ENCODE measurements around the gene CNIH1. TPM values are rescaled to one million over a fixed set of nuclear protein-coding genes. Genes with fewer than 3 reads are reported as not detected.
A peak's percentile ranks its signal among the peaks of the same experiment; 100 is the strongest.
"Not testable (repeated sequence)": the region's sequence is repeated elsewhere in the genome, so short reads cannot be mapped to it uniquely, and the experiment has no call there.

Gene CNIH1
- total and polyA plus RNA-seq, 2 experiments from 2014 or later: 87.2 to 87.3 TPM

DNA sequence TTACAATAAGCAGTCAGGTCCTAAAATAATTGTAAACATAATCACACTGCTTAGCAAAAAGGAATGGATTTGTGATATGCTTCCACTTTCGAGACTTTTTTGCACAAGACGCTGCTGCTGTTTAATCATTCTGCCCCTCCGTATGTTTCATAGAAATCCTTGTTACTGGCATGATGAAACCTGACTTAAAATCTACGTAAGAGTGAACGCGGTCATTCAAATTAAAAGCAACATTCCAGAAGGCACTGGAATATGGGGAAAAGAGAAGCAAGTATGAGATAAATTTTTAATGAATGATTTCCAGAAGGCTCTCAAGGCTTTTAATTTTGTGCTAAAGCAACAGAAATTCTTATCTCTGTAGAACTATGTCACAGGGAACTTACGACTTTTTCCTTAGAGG is 1.1 kb downstream of the CNIH1 start:
- Histone ChIP-seq H3K36me3 (no peaks in the 10 kb centered on the region), H3K4me1 (ENCODE audit: low read depth) (peaks cover 10% of the 10 kb centered on the region), H3K27ac (peak overlapping the region; percentile 95)

DNA sequence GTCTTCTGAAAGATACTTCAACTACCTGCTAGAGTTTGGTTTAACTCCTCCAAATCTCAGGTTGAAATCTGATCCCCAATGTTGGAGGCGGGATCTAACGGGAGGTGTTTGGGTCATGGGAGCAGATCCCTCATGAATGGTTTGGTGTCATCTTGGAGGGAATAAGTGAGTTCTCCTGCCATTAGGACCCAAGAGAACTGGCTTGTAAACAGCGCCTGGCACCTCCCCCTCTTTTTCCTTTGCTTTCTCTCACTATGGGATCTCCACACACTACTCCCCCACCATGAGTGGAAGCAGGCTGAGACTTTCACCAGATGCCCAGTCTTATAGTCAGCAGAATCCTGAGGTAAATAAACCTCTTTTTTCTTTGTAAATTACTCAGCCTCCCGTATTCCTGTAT is 2.5 kb downstream of the CNIH1 start:
- Histone ChIP-seq H3K36me3 (no peaks in the 10 kb centered on the region), H3K4me1 (ENCODE audit: low read depth) (peaks cover 10% of the 10 kb centered on the region), H3K9me3 (ENCODE audit: low read depth) (no peaks in the 10 kb centered on the region), H3K4me3 (no peak overlapping the region), H3K27ac (peak overlapping the region; percentile 13), H3K27me3 (no peaks in the 10 kb centered on the region)
- TF ChIP-seq, protein P1, sequence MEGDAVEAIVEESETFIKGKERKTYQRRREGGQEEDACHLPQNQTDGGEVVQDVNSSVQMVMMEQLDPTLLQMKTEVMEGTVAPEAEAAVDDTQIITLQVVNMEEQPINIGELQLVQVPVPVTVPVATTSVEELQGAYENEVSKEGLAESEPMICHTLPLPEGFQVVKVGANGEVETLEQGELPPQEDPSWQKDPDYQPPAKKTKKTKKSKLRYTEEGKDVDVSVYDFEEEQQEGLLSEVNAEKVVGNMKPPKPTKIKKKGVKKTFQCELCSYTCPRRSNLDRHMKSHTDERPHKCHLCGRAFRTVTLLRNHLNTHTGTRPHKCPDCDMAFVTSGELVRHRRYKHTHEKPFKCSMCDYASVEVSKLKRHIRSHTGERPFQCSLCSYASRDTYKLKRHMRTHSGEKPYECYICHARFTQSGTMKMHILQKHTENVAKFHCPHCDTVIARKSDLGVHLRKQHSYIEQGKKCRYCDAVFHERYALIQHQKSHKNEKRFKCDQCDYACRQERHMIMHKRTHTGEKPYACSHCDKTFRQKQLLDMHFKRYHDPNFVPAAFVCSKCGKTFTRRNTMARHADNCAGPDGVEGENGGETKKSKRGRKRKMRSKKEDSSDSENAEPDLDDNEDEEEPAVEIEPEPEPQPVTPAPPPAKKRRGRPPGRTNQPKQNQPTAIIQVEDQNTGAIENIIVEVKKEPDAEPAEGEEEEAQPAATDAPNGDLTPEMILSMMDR (IDR thresholded peaks at IDR 0.05; ENCODE audit: low read depth, low read length): no peak
- no peak for DNase-seq (ENCODE audit: low read depth in 1 of 2, low spot score in 1 of 2)

More for the DNA sequence above, 1.1 kb downstream of the CNIH1 start:
- no peaks in the 10 kb centered on the region for H3K9me3 ChIP-seq (ENCODE audit: low read depth)
- peak in 1 of 2 donors; percentile 67 for DNase-seq (ENCODE audit: low read depth in 1 of 2, low spot score in 1 of 2)
- TF ChIP-seq, protein P1 (IDR thresholded peaks at IDR 0.05; ENCODE audit: low read depth, low read length): no peak
- H3K27me3 ChIP-seq: no peaks in the 10 kb centered on the region
- H3K4me3 ChIP-seq: peak overlapping the region; percentile 69

DNA sequence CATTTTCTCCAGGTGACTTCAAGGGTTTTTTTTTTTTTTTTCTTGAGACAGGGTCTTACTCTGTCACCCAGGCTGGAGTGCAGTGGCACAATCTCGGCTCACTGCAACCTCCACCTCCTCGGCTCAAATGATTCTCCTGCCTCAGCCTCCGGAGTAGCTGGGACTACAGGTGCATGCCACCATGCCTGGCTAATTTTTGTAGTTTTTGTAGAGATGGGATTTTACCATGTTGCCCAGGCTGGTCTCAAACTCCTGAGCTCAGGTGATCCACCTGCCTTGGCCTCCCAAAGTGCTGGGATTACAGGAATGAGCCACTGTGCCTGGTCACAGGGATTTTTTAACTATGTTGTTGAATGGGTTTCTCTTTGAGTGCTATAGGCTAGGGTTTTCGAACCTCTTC is 3.2 kb downstream of the CNIH1 start:
- peaks cover 10% of the 10 kb centered on the region for H3K4me1 ChIP-seq (ENCODE audit: low read depth)
- not testable (repeated sequence) for H3K9me3 ChIP-seq (ENCODE audit: low read depth); DNase-seq (ENCODE audit: low read depth in 1 of 2, low spot score in 1 of 2); H3K4me3 ChIP-seq; H3K36me3 ChIP-seq; H3K27me3 ChIP-seq
- peak overlapping the region; percentile 13 for H3K27ac ChIP-seq

DNA sequence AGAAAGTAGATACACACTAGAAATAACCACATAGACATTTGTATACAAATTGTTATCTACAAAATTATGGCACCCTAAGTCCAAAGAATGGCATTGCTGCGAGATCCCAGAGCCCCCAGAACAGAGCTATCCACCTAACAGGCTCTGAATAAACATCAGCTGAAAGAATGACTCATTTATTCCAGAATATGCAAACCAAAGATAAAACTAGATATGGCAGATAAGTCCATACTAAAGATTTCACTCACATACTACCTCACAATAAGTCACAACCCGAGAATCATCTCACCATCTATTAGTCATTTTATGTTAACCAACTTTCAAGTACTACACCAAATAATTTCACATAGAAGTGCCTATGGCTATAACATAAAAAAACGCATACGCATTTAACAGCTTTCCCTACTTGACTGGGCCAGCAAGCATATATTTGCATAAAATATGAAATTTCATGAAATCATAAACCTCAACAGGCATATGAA is 5.6 kb downstream of the CNIH1 start:
- Histone ChIP-seq H3K27me3 (no peaks in the 10 kb centered on the region), H3K36me3 (no peaks in the 10 kb centered on the region), H3K4me1 (ENCODE audit: low read depth) (peaks cover 10% of the 10 kb centered on the region), H3K9me3 (ENCODE audit: low read depth) (no peaks in the 10 kb centered on the region), H3K4me3 (no peak overlapping the region), H3K27ac (peak overlapping the region; percentile 34)
- peak in 1 of 2 donors; percentile 72 for DNase-seq (ENCODE audit: low read depth in 1 of 2, low spot score in 1 of 2)
- TF ChIP-seq, protein P1 (IDR thresholded peaks at IDR 0.05; ENCODE audit: low read depth, low read length): no peak

- TF ChIP-seq, protein P1 (IDR thresholded peaks at IDR 0.05; ENCODE audit: low read depth, low read length): no peak
- DNase-seq (ENCODE audit: low read depth in 1 of 2, low spot score in 1 of 2): no peak
Observed at GRCh38 chr14:54428527-54428926, 12.6 kb downstream of the CNIH1 start.

DNA sequence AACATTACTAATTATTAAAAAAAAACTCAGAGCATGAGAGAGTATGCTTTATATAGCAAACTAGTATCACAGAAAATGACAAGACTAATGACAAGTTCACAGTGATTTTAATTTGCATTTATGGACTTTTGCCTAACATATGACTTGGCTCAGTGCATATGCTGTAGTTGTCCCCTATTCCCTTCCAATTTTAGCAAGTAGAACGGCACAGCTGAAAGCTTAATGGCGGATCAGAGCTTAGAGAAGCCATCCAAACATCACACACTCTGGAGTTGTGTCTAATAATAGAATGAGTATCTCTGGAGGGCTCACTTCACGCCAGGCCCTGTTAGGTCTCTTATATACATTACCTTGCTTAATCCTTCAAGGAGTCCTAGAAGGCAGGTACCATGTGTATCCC is 13.3 kb downstream of the CNIH1 start:
- peaks cover 19% of the 10 kb centered on the region for H3K36me3 ChIP-seq

More at GRCh38 chr14:54428527-54428926, 12.6 kb downstream of the CNIH1 start:
- peaks cover 12% of the 10 kb centered on the region for H3K4me1 ChIP-seq (ENCODE audit: low read depth)
- H3K27me3 ChIP-seq: no peaks in the 10 kb centered on the region
- H3K36me3 ChIP-seq: peaks cover 19% of the 10 kb centered on the region
- no peak overlapping the region for H3K4me3 ChIP-seq
- H3K27ac ChIP-seq: peak overlapping the region; percentile 89
- H3K9me3 ChIP-seq (ENCODE audit: low read depth): no peaks in the 10 kb centered on the region

More for the DNA sequence above, 13.3 kb downstream of the CNIH1 start:
- Histone ChIP-seq H3K4me1 (ENCODE audit: low read depth) (peaks cover 12% of the 10 kb centered on the region), H3K4me3 (no peak overlapping the region), H3K27me3 (no peaks in the 10 kb centered on the region), H3K9me3 (ENCODE audit: low read depth) (no peaks in the 10 kb centered on the region), H3K27ac (peak overlapping the region; percentile 89)
- DNase-seq (ENCODE audit: low read depth in 1 of 2, low spot score in 1 of 2): peak in 1 of 2 donors; percentile 52
- TF ChIP-seq, protein P1 (IDR thresholded peaks at IDR 0.05; ENCODE audit: low read depth, low read length): no peak
